OCI-M1 (cell line): Measurements from ENCODE around the gene RABL2A.
"Not testable (repeated sequence)": the region's sequence is repeated elsewhere in the genome, so short reads cannot be mapped to it uniquely, and the experiment has no call there.

Experiments
- DNase-seq: peaks from one replicate; lab custom pipeline; 2025; lab: John Stamatoyannopoulos, UW

Gene RABL2A

GRCh38 chr2:113609822-113610221 lies 17.2 kb upstream of the RABL2A start:
- DNase-seq, result not testable (repeated sequence)

GRCh38 chr2:113621002-113621401 lies 6.1 kb upstream of the RABL2A start:
- not testable (repeated sequence) for DNase-seq

DNA sequence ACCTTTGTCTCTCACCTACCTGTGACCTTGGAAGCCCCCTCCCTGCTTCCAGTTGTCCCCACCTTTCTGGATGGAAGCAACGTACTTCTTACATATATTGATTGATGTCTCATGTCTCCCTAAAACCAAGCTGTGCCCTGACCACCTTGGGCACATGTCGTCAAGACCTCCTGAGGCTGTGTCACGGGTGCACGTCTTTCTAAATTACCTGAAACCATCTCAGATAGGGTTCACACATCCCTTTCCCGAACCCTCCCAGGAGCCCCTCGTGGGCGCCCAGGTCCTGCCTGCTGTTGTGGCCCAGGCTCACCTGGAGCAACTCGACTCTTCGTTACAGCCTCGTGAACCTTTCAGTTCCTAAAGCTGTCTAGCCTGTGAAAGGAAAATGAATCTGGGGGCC lies 1.2 kb upstream of the RABL2A start:
- not testable (repeated sequence) for DNase-seq

DNA sequence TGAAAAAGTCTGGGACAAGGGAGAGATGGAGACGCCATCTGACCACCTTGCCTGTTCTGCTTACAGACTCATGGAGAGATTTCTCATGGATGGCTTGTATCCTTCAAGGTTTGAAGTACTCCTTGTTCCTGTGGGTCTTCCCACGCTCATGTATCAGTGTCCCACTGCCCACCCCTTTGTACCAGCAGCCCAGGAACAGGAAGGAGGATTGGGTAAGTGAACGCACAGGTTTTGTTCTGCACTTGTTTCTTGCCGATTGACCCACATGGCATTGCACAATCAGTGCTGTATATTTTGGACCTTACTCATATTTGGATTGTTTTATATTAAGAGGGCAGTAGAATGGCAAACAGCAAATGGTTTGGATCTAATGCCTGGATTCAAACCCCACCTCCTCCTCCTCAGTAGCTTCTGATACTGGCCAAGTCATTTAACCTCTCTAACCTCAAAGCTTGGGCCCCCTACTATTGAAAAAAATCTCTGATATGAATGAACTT lies 5.8 kb downstream of the RABL2A start:
- not testable (repeated sequence) for DNase-seq

DNA sequence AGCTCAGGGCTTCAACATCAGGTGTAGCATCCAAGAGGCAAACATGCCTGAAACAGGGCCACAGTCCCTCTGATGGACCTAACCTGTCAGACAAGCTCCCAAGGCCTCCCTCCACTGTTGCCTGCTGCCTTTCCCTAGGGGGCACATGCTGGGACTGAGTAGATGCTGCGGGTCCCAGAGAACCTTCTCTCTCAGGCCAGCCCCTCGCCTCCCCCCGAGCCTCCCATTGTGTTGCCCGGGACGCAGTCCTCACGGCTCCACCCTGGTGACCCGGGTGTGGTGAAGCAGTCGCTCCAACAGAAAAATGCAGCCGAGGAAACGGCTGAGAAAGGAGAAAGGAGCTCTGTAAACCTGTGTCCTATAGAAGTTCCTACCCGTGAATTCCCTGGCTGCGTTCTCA lies 8.3 kb downstream of the RABL2A start:
- DNase-seq, result not testable (repeated sequence)

- not testable (repeated sequence) for DNase-seq
Observed at GRCh38 chr2:113636226-113636625, 9.2 kb downstream of the RABL2A start.

DNA sequence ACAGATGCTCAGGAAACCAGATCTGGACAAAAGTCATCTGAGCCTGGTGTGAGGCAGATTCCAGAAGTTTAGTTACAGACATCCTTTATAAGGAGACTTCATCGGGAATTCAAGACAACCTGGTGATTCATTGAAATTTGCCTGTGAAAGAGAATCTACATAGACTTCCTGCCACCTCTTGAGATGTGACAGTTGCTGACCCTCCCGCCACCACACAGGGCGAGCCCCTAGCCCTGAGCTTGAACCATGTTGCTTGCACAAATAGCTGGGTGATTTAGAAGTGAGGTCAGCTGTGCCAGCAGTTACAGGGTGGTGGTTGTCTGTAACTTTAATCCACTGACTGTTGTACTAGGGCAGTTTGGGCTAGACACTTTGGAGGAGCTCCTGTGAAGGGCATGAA lies 11.0 kb downstream of the RABL2A start:
- DNase-seq, result not testable (repeated sequence)

DNA sequence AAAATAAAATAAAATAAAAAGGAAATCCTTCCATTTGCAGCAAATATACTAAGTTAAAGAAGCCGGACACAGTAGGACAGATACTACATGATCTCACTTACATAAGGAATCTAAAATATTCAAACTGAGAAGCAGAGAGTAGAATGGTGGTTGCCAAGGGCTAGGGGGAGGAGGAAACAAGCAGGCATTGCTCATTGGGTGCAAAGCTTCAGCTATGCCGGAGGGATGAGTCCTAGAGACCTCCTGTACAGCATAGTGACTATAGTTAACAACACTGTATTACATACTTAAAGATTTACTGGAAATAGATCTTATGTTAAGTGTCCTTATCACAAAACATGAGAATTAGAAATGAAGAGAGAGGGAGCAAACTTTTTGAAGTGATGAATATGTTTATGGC lies 19.2 kb downstream of the RABL2A start:
- DNase-seq, result not testable (repeated sequence)

DNA sequence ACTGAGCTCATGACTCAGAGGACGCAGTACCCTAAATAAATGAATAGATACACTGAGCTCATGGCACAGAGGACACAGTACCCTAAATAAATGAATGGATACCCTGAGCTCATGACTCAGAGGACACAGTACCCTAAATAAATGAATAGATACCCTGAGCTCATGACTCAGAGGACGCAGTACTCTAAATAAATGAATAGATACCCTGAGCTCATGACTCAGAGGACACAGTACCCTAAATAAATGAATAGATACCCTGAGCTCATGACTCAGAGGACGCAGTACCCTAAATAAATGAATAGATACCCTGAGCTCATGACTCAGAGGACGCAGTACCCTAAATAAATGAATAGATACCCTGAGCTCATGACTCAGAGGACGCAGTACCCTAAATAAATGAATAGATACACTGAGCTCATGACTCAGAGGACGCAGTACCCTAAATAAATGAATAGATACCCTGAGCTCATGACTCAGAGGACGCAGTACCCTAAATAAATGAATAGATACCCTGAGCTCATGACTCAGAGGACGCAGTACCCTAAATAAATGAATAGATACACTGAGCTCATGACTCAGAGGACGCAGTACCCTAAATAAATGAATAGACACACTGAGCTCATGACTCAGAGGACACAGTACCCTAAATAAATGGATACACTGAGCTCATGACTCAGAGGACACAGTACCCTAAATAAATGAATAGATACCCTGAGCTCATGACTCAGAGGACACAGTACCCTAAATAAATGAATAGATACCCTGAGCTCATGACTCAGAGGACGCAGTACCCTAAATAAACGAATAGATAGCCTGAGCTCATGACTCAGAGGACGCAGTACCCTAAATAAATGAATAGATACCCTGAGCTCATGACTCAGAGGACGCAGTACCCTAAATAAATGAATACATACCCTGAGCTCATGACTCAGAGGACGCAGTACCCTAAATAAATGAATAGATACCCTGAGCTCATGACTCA lies 24.1 kb downstream of the RABL2A start:
- not testable (repeated sequence) for DNase-seq

DNA sequence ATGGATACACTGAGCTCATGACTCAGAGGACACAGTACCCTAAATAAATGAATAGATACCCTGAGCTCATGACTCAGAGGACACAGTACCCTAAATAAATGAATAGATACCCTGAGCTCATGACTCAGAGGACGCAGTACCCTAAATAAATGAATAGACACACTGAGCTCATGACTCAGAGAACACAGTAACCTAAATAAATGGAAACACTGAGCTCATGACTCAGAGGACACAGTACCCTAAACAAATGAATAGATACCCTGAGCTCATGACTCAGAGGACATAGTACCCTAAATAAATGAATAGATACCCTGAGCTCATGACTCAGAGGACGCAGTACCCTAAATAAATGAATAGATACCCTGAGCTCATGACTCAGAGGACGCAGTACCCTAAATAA lies 25.5 kb downstream of the RABL2A start:
- not testable (repeated sequence) for DNase-seq

DNA sequence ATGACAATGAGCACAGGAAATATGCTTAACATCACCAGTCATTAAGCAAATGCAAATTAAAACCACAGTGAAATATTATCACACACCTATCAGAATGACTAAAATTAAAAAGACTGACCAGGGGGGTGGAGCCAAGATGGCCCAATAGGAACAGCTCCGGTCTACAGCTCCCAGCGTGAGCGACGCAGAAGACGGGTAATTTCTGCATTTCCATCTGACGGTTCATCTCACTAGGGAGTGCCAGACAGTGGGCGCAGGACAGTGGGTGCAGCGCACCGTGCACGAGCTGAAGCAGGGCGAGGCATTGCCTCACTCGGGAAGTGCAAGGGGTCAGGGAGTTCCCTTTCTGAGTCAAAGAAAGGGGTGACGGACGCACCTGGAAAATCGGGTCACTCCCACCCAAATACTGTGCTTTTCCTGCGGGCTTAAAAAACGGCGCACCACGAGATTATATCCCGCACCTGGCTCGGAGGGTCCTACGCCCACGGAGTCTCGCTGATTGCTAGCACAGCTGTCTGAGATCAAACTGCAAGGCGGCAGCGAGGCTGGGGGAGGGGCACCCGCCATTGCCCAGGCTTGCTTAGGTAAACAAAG lies 29.1 kb downstream of the RABL2A start:
- DNase-seq, result not testable (repeated sequence)

DNA sequence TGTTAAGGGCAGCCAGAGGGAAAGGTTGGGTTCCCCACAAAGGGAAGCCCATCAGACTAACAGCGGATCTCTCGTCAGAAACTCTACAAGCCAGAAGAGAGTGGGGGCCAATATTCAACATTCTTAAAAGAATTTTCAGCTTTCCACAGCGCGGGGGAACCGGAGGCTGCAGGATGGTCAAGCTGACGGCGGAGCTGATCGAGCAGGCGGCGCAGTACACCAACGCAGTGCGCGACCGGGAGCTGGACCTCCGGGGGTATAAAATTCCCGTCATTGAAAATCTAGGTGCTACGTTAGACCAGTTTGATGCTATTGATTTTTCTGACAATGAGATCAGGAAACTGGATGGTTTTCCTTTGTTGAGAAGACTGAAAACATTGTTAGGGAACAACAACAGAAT lies 30.7 kb downstream of the RABL2A start:
- DNase-seq, result not testable (repeated sequence)

DNA sequence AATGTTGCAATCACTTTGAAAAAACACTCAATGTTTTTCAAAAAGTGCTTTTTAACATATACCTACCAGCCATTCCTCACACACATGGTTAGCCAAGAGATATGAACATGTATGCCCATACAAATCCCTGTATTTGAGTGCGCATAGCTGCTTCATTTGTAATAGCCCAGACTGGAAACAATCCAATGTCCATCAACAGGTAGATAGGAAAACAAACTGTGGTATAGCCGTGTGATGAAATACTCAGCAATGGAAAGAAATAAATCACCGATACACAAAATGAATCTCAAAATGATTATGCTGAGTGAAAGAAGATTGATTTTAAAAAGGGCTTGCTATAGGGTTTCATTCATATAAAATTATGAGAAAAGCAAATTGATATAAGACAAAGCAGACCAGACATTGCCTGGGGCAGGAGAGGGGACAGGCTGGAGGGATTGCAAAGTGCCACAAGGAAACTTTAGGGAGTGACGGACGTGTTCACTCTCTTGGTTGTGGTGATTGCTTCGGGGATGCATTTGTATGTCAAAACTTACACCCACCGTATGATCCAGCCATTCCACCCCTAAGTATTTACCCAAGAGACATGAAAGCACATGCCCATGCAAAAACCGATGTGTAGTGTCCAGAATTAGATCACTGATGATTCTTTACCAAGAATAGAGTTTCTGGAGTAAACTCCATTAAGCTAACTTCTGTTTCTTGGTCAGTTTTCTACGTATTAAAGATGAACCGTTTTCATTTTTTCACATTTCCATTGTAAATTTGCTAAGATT lies 36.4 kb downstream of the RABL2A start:
- DNase-seq, result not testable (repeated sequence)

DNA sequence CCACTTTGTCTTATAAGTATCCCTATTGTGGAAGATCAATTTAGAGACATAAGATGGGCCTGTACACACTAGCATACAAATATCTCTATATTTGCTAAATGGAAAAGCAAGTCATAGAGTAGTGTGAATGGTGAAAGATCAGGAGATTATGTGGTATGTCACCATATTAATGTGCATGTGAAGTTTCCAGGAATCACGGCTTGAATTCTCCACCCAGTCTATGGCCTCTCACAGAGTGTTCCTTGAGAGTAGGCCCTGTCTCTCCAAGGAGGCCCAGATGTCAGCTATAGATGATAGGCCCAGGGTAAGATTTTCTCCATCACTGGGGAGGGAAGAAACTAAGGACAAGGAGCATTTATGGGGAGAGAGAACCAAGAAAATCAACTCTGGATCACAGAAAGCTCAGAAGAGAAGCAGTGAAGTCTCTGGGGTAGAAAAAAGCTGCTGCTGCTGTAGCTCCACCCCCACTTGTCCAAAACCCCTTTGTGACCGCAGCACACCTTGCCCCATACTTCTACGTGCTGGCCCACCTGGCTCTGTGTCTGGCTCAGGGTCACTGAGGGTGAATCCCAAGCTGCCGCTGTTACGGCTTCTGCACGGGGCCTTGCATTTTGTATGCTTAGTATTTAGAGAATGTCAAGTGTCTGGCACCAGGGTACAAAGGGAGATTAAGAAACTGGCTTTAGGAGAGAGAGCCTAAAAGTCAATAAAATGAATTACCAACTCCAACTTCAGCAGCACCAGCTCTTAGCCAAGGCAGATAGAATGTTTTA lies 37.9 kb downstream of the RABL2A start:
- not testable (repeated sequence) for DNase-seq

GRCh38 chr2:113669013-113669412 lies 41.9 kb downstream of the RABL2A start:
- not testable (repeated sequence) for DNase-seq

DNA sequence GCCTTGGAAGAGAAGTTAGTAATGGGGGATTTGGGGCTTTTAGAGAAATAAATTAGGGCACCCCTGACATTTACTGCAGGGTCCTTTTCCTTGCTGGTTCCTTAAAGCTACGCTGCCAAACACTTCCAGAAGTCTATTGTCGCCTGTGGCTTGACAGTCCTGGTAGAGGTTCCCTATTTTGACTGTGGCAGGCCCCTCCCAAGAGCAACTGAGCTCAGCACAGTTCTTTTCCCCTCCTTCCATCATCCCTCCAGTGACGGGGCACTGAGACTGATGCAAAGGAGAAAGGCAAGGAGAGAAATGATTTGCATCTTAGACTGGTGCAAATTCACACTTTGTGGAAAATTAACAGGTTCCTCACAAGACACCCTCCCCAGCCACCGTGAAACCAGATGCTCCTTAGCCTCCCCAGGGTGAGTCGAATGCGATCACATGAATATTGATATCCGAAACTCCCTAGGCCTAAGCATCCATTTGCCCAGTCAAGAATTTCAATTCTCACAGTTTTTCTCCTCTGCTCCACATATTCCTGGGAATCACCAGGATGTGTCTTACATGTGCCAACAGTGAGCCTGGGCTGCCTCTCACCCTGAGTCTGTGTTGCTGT lies 45.4 kb downstream of the RABL2A start:
- no peak for DNase-seq

DNA sequence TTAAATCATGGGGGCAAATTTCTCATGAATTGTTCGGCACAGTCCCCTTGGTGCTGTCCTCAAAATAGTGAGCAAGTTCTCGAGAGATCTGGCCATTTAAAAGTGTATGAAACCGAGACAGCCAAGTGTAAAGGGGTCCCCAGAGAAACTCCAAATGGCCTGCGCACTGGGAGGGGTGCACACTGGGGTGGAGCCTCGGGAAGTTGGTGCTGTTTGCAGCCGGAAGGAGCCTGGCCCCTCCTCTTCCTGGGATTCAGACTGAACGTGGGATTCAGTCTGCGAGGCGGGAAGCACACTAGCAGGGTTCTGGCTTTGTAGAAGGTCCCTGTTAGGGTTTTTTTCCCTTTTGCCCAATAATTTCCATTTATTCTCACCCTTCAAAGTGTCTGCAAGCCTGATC lies 48.8 kb downstream of the RABL2A start:
- no peak for DNase-seq

- no peak for DNase-seq
Observed at GRCh38 chr2:113676623-113677266, 49.7 kb downstream of the RABL2A start.

- DNase-seq, result peak; percentile 38
Observed at GRCh38 chr2:113677330-113677729, 50.3 kb downstream of the RABL2A start.

DNA sequence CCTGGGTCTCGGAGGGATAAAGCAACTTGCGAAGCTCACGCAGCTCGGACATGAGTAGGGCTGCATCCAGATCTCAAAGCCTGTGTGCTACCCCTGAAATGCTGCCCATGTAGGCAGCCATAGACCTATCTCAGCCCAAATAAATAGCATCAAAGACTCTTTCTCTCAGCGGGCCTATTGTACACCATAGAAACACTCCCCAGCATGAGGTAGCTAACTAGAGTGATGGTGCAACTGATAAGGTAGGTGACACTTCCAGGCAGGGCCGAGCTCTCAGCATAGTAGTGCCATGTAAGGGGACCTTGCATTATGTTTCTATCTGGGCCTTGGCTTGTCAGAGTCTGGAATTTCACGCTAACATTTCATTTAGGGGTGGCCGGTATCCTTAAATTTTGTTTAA lies 52.4 kb downstream of the RABL2A start:
- DNase-seq, result no peak
